Measurements from ENCODE around the gene TNPO3. TPM values are rescaled to one million over a fixed set of nuclear protein-coding genes. Genes with fewer than 3 reads are reported as not detected.

Gene TNPO3
- total RNA-seq, 1 donor from 2014 or later: 33.3 TPM

DNA sequence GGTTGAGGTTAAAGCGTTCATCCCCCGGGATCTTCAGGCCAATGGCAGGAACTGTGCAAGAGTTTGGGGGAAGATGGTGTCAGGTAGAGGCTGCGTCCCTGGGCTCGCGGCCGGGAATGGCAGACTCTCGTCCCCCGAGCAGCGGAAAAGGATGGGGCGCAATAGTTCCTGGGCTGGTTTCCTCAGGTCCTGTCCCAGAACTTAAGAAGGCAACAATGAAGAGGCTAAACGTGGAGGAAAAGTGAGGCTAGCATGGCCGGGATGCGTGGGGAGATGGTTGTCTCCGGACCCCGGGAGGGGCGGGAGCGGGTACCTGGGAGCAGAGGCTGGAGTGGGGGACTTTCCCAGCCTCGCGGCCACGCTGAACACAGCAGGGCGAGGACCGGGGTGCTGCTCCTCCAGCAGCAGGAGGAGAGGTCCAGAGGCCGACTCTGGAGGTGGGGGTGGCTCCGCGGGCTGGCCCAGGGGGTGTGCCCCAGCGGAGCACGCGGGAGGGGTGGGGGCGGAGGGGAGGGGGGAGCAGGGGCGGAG, 116.3 kb downstream of the TNPO3 start:
- no peak for DNase-seq

DNA sequence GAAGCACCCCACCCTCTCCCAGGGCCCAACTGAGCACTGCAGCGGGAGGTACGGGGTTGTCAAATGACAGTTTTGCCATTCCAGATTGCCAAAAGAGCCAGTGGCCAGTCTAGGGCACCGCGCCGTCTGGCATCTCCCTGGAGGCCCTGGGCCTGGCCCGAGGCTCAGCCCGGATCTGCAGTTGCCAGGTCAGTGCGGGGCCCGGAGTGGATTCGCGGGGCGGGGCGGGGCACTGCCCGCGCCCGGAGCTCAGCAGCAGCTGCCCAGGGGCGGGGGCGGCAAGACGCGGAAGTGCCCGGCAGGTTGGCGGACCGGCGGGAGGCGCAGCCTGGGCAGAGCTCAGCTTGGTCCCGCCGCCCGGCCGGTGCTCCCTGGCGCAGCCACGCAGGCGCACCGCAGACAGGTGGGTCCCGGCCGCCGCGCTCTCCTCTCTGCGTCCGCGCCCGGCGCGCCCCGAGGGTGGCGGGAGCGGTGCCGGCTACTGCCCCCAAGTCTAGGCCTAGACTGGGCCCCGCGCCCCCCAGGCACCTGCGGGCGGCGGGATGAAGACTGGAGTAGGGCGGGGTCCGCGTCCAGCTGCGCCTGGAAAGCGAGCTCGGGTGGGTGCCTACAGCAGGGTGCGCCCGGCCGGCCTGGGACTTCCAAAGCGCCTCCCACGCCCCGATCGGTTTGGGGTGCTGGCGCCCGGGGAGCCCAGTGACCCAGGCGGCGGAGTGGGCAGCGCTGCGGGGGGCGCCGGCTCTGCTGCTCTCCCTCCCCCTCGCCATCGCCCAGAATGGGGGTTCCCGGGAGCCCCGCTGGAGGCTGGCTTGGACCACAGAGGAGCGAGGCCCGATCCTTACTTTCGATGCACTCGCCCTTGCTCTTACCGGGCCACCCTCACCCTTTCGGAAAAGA, 117.0 kb downstream of the TNPO3 start, which contains the start of gene IRF5:
TSS of gene IRF5 (plus strand) at position 281 of the 897 bp plus-strand sequence. CDS start 4,155 bp downstream, outside the sequence.
- DNase-seq: no peak

DNA sequence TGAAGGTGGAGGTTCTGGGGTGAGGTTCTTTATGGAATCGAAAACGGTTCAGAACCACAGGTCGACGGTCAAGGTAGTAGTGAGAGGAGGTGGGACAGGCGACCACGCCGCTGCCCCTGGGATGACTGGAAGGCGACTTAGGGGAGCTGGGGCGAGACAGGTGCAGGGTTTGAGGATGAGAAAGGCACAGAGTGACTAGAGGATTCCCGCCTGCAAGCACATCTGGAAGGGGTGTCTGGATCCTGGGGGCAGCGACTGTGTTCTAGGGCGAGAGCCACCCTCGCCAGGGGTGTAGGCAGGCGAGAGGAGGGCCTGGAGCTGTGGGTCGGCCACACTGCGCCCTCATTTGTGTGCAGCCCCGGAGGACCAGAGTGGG, 117.7 kb downstream of the TNPO3 start:
- DNase-seq: no peak

DNA sequence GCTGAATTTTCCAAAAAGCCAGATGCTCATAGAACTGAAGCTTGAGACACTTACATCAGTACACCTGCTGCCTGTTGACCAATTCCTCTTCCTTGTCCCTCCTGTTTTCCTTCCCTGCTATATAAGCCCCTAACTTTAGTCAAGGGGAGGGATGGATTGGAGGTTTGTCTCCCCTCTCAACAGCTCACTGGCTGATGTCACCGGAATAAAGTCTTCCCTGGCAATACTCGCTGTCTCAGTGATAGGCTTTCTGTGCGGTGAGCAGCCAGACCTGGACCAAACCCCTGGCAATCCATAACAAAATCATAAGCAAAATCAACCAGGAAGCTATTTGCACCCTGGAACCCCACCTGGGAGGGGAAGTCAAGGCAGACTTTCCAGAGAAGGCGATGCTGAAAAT, 118.1 kb downstream of the TNPO3 start:
- no peak for DNase-seq

DNA sequence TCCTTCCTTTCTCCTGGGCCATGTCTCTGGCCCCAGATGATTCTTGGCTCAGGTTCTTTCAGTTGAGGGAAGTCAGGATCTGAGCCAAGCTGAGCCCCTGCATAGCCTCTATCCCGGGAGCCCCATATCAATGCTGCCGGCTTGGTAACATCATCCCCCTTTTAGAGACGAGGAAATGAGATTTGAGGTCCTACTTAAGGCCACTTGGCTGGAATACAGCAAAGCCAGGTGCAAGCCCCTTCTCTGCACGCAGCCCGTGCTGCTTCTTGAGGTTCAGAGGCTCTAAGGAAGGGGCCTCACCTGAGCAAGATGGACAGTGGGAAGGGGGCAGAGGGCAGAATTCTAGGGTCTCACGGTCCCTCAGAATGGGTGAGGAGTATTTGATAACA, 119.6 kb downstream of the TNPO3 start:
- DNase-seq: no peak

DNA sequence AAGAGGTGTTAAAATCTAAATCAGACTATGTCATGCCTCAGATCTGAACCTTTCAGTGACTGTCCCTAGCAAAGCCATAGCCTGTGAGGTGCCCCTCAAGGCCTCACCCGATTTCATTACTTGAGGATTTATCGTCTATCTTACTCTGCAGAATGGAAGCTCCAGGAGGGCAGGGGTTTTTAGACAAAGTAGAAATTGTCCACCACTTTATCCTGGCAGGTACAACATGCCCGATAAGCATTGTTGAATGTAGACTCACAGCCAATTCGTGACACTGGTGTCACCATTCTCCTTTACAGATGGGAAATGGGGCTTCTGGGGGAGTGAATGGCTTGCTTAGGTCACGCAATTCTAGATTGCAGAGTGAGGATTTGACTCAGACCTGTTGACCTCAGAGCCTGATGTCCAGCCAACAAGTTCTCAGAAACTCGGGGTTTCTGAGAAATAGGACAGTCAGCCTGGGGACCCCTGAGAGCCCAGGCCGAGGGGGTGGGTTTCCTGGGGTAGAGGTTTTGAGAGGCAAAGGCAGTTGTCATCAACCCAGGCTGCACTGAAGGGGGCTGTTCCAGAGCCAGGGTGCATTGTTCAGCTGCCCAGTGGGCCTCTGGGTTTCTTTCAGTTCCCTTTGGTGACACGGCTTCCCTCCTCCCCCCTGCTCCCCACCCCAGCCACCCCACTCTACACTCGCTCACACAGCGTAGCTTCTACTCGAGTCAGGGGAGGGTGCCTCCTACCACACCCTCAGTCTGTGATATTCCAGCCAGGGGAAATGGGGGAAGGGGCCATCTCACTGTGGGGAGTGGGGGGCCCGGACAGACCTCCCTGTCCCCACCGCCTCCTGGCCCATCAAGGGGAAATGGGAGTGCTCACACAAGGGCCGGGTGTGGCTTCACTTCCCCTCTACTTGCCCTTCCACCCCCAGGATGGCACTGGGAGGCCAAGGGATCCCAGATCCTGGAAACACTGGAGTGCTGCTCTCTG, 120.3 kb downstream of the TNPO3 start:
- no peak for DNase-seq

DNA sequence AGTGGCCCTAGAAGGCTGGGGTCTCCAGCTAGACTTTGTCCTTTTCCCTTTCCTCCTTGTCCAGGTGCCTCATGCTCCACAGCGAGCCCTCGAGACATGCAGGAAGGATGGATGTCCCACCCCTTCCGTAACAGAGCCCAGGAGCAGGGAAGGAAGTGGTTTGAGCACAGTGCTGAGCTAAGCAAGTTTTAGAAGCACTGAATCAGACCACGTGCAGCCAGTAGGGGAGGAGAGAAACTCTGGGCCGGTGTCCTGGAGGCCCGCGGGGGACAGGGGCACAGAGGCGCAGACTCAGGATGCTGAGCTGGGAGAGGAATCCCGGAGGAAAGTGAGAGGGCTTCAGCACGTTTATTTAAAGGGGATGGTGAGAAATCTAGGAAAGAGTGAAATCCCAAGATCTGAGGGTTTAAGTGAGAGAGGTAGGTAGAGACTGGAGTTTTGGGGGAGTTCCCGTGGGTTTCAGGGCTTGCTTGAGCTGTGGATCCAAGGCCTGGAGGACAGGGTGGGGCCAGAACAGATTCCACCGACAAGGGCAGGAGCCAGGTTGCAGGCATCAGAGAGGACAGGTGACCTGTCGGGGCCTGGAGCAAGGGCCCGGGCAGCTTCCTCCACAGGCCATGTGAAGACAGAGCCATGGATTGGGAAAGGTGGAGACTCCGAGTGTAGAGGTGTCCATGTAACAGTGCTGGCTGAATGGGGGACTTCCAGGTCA, 121.6 kb downstream of the TNPO3 start:
- DNase-seq: peak; percentile 5

DNA sequence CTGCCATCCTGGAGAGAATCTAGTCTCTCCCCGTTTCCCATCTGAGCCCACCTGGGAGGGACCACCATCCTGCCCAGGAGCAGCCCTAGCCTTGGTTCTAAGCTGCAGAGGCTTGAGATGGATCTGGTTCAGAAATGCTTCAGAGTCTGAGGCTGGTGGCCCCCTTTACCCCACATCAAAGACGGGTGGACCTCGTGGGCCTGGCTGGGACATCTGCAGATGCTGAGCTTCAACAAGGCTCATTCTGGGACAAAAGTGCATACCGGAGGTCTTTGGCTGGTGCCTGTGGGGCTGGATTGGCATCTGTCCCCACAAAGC, 122.1 kb downstream of the TNPO3 start:
- DNase-seq: no peak

DNA sequence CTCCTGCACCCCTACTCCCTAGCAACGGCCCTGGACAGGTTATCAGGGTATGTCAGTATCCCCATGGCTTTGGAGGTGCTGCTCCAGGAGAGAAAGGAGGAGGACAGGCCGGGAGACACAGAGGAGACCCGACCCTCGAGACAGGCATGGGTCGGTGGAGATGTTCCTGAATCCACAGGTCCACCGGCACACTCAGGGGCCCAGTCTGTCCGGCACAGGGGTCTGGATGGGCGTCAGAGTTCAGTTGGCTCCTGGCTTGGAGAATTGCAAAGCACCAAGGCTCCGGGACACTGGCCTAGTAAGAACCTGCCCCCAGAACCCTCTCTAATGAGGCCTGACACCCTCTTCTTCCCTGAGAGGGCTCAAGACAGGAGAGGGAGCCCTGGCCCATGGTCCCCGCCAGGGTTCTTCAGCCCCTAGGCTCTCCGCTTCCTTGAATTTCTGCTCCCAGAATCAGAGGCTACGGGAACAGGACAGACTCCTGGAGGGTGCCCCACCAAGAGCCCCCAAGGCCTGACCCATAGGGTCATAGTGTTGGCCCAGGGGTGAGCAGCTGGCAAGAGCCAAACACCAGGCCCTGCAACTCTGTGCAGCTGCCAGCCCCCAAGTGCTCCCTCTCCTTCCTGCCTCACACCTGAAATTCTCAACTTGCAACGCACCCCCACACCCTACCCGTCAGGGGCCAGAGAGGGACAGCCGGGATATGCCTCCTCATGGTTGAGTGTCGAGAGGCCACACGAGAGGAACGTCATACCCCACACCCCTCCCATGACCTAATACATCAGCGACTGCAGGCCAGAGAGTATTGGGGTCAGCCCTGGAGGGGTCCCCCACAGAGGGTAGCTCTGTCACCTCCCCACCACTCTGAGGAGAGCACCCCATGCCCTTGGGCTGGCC, 122.7 kb downstream of the TNPO3 start:
- no peak for DNase-seq

DNA sequence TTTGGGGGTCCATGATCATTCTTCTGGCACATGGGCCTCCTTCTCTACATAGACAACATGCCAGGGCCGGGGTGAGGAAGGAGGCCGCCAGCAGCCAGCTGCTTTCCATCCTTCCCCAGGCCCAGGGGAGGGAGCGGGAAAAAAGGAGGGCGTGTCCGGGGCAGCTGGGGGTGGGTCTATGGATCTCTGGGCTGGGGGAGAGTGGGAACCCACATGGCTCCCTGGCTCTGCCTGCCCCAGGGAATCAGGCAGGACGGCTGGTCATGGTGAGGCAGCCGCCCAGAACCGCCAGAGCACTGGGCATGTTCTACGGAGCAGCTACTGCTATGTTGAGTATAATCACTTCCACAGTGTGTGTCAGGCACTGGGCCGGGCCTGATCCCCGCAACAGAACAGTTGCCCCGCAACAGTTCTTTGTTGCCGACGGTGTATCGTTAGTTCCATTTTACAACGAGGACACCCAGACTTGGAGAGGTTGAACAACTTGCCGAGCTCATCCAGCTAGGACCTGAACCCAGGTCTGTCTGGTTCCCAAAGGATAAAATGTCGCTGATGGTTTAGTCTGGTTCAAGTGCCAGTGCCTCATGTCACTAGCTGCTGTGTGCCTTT, 123.6 kb downstream of the TNPO3 start:
- no peak for DNase-seq

DNA sequence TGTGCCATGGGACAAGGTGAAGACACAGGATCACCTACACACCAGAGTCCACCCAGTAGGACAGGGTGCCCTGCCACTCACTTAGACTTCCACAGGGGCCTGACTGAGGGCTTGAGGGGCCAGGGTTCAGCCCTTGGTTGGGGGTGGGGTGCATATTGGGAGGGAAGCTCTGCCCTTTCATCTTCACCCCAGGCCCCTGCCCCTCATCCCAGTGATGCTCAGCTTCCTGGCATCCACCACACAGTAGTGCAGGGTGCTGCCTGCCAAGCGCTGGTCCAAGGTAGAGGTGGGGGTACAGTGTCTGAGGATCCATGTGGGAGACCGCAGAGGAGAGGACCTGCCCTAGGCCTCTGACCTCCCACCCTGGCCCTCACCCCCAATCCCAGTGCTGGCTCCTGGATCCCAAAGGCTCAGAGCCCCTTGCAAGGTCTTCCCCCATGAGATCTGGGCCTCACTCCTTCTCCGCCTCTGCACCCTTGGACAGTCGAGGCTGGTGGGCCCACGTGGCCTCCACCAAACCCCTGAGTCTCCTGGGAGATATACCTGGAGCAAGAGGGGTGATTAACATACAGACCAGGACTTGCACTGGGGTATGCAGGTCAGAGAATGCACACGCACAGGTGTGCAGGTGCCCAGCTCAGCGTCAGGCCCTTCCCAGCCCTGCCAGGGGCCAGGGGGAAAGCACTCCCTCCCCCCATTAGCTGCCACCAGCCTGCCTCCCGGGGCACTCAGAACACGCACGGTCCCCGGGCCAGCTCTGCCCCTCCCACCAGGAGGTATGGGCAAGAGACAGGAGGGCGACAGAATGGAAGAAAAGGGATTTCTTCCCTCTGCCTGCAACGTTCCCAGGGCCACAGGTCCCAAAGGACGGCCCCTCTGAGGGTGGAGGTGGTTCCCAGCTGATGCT, 125.8 kb downstream of the TNPO3 start:
- no peak for DNase-seq

DNA sequence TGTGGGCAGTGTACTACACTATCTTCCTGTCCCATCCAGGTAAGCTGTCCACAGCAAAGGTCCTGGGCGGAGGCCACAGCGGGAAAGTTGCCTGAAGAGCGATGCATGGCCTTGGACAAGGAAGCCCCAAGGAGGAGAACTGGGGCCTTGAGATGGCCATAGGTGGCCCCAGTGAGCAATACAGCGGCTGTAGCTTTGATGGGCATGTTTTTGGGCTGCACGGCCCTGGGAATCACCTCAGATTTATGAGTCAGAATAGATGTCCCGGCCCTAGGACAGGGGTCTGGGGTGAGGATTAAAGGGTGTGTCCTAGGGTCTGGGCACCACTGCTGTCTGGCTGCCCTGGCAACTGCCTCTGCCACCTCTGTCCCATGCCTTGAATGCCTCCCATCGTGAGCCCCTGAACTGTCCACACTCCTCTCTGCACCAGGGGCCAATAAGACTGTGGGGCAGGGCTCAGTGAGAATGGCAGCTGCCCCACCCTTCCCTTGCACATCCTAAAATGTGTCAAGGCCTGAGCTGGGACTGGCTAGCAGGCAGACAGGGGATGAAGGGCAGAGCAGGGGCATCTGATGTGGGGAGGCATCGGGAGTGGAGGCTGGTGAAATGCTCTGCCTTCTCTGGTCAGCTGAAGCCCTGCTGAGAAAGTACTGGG, 126.6 kb downstream of the TNPO3 start:
- no peak for DNase-seq

DNA sequence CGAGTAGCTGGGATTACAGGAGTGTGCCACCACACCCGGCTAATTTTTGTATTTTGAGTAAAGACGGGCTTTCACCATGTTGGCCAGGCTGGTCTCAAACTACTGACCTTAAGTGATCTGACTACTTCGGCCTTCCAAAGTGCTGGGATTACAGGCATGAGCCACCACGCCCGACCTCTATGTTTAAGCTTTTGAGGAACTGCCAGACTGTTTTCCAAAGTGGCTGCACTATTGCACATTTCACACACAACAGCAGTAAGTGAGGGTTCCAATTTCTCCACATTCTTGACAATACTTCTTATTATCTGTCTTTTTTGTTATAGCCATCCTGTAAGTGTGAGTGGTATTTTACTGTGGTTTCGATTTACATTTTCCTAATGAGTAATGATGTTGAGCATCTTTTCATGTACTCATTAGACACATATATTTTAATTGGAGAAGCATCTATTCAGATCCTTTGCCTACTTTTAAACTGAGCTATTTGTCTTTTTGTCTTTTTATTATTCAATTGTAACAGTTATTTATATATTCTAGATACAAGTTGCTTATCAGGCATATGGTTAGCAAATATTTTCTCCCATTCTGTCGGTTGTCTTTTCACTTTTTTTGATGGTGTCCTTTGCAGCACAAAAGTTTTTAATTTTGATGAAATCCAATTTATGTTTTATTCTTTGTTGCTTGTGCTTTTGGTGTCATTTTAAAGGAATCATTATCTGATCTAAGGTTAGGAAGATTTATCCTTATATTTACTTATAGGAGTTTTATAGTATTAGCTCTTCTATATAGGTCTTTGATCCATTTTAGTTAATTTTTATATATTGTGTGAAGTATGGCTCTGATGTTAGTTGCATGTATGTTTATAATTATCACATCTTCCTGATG, 130.0 kb downstream of the TNPO3 start:
- no peak for DNase-seq

DNA sequence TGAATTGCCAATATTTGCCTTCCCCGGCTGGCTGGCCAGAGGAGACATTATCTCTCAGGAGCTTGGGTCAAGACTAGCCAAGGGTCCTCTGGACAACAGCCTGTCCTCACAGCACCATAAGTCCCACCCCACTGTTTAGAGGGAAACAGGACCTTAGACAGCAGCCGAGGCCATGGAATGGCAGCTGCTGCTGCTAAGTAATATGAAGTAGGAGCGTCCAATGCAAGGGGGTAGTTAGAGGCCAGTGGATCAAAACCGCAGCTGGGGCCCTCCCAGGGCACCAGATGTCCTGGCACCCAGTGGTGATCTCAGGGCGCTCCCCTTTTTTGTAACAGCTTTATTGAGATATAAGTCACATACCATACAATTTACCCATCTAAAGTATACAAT, 131.5 kb downstream of the TNPO3 start:
- DNase-seq: no peak

DNA sequence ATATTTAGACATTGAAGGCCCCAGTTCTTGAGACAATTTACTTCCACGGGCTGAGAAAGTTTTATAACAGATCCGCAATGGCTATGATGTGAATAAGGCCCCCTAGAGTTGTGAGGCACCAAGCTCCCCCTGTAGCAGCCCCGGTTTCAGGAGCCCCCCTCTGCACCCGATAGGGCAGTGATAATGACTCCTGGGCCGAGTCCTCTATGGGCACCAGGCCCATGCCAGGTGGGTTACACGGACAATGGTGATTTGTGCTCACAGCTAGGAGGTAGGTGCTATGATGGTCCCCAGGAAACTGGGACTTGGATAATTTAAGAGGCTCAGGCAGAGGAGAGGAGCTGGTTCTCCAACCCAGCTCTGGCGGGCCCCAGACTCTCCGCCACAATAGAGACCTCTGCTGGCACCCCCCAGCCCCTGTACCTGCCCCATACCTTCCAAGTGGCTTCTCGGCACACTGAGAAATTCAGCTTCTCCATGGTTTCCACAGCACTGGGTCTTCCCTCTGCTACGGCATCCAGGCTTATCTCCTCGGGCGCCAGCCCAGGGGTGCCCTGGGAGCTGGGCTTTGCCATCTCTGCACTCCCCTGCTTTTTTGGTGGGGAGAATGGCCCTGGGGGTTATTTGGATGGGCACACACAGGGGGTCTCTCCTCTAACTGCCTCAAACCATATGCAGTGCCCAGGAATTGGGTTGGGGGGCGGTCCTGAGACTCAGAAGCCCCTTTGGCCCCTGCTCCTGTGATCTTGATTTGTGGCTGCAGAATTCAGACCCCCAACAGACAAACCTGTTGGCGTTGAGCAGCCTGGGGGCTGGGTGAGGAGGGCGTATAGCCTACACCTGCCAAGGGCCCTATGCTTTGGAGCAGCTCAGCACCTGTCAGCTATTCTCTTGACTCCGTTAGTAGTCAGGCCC, 132.2 kb downstream of the TNPO3 start:
- no peak for DNase-seq

DNA sequence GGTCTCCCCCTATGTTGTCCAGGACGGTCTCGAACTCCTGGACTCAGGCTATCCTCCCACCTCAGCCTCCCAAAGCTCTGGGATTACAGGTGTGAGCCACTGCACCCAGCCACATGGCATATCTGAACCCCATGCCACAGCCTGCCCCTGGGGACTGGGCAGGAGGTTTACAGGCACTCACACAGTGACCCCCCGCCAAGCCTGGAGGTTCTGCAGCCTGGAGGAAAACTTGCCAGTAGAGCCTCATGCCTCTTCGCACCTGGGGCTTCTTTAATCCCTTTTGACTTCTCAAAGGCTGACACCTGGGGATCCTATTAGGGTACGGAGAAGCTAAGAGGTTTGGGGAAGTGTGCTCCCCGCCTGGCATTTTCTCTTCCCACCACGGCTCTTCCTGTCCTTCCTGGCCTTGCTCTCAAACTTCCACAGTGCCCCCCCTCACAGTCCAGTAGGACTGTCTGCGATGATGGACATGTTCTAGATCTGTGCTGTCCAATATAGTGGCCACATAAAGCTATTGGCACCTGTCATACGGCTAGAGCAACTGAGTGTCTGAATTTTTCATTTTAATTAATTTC, 133.0 kb downstream of the TNPO3 start:
- no peak for DNase-seq
